ENCODE results near the gene ACACB. TPM values are rescaled to one million over a fixed set of nuclear protein-coding genes. Genes with fewer than 3 reads are reported as not detected.

Gene ACACB
- total and polyA plus RNA-seq, 2 experiments from 2014 or later = 6.2 to 15.4 TPM

DNA sequence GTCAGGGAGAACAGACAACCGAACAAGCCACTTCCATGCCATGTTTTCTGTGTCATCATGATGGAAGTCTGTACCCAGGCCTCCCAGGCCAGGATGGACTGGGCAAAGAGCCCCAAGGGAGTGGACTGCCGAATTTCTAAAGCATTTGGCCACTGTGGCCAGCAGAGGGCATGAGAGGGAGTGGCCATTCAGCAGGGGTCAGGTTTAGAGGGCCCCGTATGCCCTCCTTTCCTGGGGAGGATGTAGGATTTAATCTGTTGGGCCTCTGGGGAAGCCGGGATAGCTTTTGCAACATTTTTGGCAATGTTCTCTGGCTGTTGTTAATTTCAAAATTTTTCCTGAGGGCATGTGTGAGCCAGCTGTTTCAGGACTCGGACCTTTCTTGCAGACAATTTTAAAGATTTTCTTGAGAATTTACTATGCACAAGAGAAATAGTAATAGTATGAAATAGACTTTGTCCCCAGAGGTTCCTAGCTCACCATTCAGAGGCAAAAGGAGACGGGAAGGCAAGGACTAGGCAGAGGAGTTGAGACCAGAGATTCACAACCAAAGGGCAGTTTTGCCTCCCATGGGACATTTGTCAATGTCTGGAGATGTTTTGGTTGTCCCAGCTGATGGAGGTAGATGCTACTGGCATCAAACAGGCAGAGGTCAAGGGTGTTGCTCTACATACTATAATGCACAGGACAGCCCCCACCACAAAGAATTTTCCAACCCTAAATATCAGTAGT lies 18.0 kb downstream of the ACACB start:
- Mint-ChIP-seq H3K9me3 (peaks cover 14% of the 10 kb centered on the region; the same call in 2 of the 3 replicates), H3K27ac (no peak overlapping the region)

DNA sequence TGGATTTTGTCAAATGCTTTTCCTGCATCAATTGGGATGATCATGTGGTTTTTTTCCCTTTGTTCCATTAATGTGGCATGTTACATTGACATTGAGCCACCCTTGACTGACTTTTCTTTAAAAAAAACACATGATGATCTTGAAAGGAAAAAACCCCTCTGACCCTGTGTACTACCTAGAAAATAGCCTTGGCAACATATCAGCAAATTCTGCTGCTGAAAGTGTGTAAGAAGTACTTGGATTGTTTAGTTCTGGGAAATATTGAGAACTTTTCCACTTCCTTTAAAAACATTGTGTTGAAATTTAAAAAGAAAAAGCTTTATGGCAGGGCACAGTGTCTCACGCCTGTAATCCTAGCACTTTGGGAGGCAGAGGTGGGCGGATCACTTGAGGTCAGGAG lies 20.7 kb downstream of the ACACB start:
- DNase-seq (ENCODE audit: low spot score) = no peak
- Histone ChIP-seq H3F3A (replicated peaks; ENCODE audit: low read depth) (no peaks in the 10 kb centered on the region), H3K4me1 (ENCODE audit: insufficient read depth) (no peaks in the 10 kb centered on the region), H3K27ac (ENCODE audit: low read depth) (no peak overlapping the region), H3K79me2 (replicated peaks; ENCODE audit: insufficient read depth) (no peaks in the 10 kb centered on the region), H4K20me1 (replicated peaks; ENCODE audit: insufficient read depth) (no peaks in the 10 kb centered on the region), H3K27me3 (ENCODE audit: insufficient read depth) (no peaks in the 10 kb centered on the region), H3K36me3 (ENCODE audit: insufficient read depth) (no peaks in the 10 kb centered on the region), H3K4me3 (no peak overlapping the region), H2AFZ (no peak overlapping the region), H3K9me2 (ENCODE audit: insufficient read depth) (no peaks in the 10 kb centered on the region), H3K4me2 (no peak overlapping the region)
- Mint-ChIP-seq H3K4me3 (no peak overlapping the region), H3K36me3 (ENCODE audit: low read depth) (no peaks in the 10 kb centered on the region; the same call in 2 of the 3 replicates), H3K27ac (no peak overlapping the region), H3K4me1 (no peaks in the 10 kb centered on the region), H3K9me3 (peaks cover 14% of the 10 kb centered on the region; the same call in 2 of the 3 replicates), H3K27me3 (ENCODE audit: insufficient read depth, low read depth, poor library complexity) (peaks cover 3% of the 10 kb centered on the region)
- no peak for TF ChIP-seq NANOG (IDR thresholded peaks at IDR 0.05; ENCODE audit: borderline replicate concordance)
- TF ChIP-seq, protein P1, sequence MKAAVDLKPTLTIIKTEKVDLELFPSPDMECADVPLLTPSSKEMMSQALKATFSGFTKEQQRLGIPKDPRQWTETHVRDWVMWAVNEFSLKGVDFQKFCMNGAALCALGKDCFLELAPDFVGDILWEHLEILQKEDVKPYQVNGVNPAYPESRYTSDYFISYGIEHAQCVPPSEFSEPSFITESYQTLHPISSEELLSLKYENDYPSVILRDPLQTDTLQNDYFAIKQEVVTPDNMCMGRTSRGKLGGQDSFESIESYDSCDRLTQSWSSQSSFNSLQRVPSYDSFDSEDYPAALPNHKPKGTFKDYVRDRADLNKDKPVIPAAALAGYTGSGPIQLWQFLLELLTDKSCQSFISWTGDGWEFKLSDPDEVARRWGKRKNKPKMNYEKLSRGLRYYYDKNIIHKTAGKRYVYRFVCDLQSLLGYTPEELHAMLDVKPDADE (IDR thresholded peaks at IDR 0.05) = no peak
- TF ChIP-seq EZH2 (IDR thresholded peaks at IDR 0.05; ENCODE audit: low read depth, unreplicated experiment) = no peak
- ATAC-seq = no peak

More for the DNA sequence above, 18.0 kb downstream of the ACACB start:
- Mint-ChIP-seq H3K4me1 (peaks cover 4% of the 10 kb centered on the region), H3K4me3 (no peak overlapping the region), H3K36me3 (ENCODE audit: low read depth) (no peaks in the 10 kb centered on the region; the same call in 1 of the 3 replicates), H3K27me3 (ENCODE audit: insufficient read depth, low read depth, poor library complexity) (peaks cover 3% of the 10 kb centered on the region)
- H3K4me1 ChIP-seq (ENCODE audit: insufficient read depth) = no peaks in the 10 kb centered on the region
- TF ChIP-seq, protein P2, sequence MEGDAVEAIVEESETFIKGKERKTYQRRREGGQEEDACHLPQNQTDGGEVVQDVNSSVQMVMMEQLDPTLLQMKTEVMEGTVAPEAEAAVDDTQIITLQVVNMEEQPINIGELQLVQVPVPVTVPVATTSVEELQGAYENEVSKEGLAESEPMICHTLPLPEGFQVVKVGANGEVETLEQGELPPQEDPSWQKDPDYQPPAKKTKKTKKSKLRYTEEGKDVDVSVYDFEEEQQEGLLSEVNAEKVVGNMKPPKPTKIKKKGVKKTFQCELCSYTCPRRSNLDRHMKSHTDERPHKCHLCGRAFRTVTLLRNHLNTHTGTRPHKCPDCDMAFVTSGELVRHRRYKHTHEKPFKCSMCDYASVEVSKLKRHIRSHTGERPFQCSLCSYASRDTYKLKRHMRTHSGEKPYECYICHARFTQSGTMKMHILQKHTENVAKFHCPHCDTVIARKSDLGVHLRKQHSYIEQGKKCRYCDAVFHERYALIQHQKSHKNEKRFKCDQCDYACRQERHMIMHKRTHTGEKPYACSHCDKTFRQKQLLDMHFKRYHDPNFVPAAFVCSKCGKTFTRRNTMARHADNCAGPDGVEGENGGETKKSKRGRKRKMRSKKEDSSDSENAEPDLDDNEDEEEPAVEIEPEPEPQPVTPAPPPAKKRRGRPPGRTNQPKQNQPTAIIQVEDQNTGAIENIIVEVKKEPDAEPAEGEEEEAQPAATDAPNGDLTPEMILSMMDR (conservative IDR thresholded peaks at IDR 0.05; ENCODE audit: low read depth in 2 of 2) = peak; percentile 78 to 86
- no peak for TF ChIP-seq EZH2 (IDR thresholded peaks at IDR 0.05; ENCODE audit: low read depth, unreplicated experiment)
- H4K20me1 ChIP-seq (replicated peaks; ENCODE audit: insufficient read depth) = no peaks in the 10 kb centered on the region
- ATAC-seq (peak; percentile 93), DNase-seq (ENCODE audit: low spot score) (peak; percentile 75)
- no peaks in the 10 kb centered on the region for H3K79me2 ChIP-seq (replicated peaks; ENCODE audit: insufficient read depth)
- H3F3A ChIP-seq (replicated peaks; ENCODE audit: low read depth) = no peaks in the 10 kb centered on the region
- no peak overlapping the region for H3K4me2 ChIP-seq
- no peak overlapping the region for H3K27ac ChIP-seq (ENCODE audit: low read depth)
- H3K36me3 ChIP-seq (ENCODE audit: insufficient read depth) = no peaks in the 10 kb centered on the region
- H3K27me3 ChIP-seq (ENCODE audit: insufficient read depth) = no peaks in the 10 kb centered on the region
- H2AFZ ChIP-seq = no peak overlapping the region; the same call in 1 of the 2 replicates
- H3K9me2 ChIP-seq (ENCODE audit: insufficient read depth) = no peaks in the 10 kb centered on the region
- H3K4me3 ChIP-seq = no peak overlapping the region

DNA sequence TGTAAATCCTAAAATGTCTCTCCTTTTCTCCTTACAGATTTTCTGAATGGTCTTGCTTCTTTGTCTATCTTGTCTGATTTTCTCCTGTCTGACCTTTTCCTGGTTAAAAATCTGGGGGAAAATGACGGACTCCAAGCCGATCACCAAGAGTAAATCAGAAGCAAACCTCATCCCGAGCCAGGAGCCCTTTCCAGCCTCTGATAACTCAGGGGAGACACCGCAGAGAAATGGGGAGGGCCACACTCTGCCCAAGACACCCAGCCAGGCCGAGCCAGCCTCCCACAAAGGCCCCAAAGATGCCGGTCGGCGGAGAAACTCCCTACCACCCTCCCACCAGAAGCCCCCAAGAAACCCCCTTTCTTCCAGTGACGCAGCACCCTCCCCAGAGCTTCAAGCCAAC lies 23.0 kb downstream of the ACACB start:
- Histone ChIP-seq H3K4me3 (no peak overlapping the region), H4K20me1 (replicated peaks; ENCODE audit: insufficient read depth) (no peaks in the 10 kb centered on the region), H2AFZ (no peak overlapping the region), H3K27me3 (ENCODE audit: insufficient read depth) (no peaks in the 10 kb centered on the region), H3K27ac (ENCODE audit: low read depth) (no peak overlapping the region), H3K36me3 (ENCODE audit: insufficient read depth) (no peaks in the 10 kb centered on the region), H3K79me2 (replicated peaks; ENCODE audit: insufficient read depth) (no peaks in the 10 kb centered on the region), H3K9me2 (ENCODE audit: insufficient read depth) (no peaks in the 10 kb centered on the region), H3F3A (replicated peaks; ENCODE audit: low read depth) (no peaks in the 10 kb centered on the region), H3K4me1 (ENCODE audit: insufficient read depth) (no peaks in the 10 kb centered on the region), H3K4me2 (no peak overlapping the region)
- Mint-ChIP-seq H3K4me1 (no peaks in the 10 kb centered on the region), H3K36me3 (ENCODE audit: low read depth) (no peaks in the 10 kb centered on the region; the same call in 2 of the 3 replicates), H3K27ac (no peak overlapping the region), H3K9me3 (peaks cover 14% of the 10 kb centered on the region; the same call in 2 of the 3 replicates), H3K4me3 (no peak overlapping the region), H3K27me3 (ENCODE audit: insufficient read depth, low read depth, poor library complexity) (peaks cover 1% of the 10 kb centered on the region)
- ATAC-seq (no peak), DNase-seq (ENCODE audit: low spot score) (no peak)
- no peak for TF ChIP-seq ZNF462 (CRISPR knock-in tag; IDR thresholded peaks at IDR 0.05)

Measured in GM23338 (cell line).